GM12873 (cell line): Measurements from ENCODE around the gene HMGA1.

ENCODE experiments used
- CTCF ChIP-seq: IDR thresholded peaks from 2 replicates; pipeline ENCODE4 v1.5.1; 2012; ENCODE audit warnings: low read depth, mild to moderate bottlenecking, moderate library complexity, low read length, control low read depth; ENCODE audit not compliant: insufficient read depth; ENCODE audit errors: missing control alignments

Gene HMGA1

GRCh38 chr6:34295721-34296120 lies 59.0 kb downstream of the HMGA1 start:
- no peak for TF ChIP-seq CTCF
